HCT116 (cell line): ENCODE data around the gene RNF169. TPM values are rescaled to one million over a fixed set of nuclear protein-coding genes. Genes with fewer than 3 reads are reported as not detected.

Experiments
- ATAC-seq: fragments of 200-7000 bp; cut with Tn5 transposase; 2 replicates; pipeline ENCODE4 v1.9.1; 2020; ENCODE audit warnings: mild to moderate bottlenecking, moderate library complexity
- BruUV-seq: library from RNA; stranded (reverse); fragments of 400-500 nt; replicated peaks from 2 replicates; lab custom pipeline; 2021; lab: Mats Ljungman, UMichigan
- CTCF ChIA-PET: fragments of 300-600 bp; sonication (Branson Sonifier 250); formaldehyde crosslinking; loops from one replicate; lab custom pipeline; 2021; ENCODE audit warnings: antibody characterized with exemption; lab: Charles Lee
- POLR2A ChIA-PET: fragments of 300-600, 350-600 bp; sonication (Branson Sonifier 250); formaldehyde crosslinking; loops from one replicate; lab custom pipeline; 2021; ENCODE audit warnings: antibody characterized with exemption; lab: Charles Lee
- RAD21 ChIA-PET, 2 experiments: fragments of 300-600 bp; sonication (Branson Sonifier 250); formaldehyde crosslinking; loops; one replicate each; lab custom pipeline; 2023; ENCODE audit warnings: low total read pairs in 2 of 2; ENCODE audit not compliant: uncharacterized antibody in 2 of 2, unreplicated experiment in 2 of 2, low non-redundant PET in 1 of 2; lab: Charles Lee
- DNase-seq: peaks from one replicate; pipeline ENCODE4 v3.0.0-alpha.2; 2010; ENCODE audit warnings: low read depth, low spot score
- H2AFZ ChIP-seq: fragments of 200-600 bp; shearing (Covaris generic), sonication (generic); 2 replicates; pipeline ENCODE4 v1.6.1; 2017; ENCODE audit warnings: low read depth, mixed run types, mixed read lengths, antibody characterized with exemption, low read length; ENCODE audit not compliant: poor library complexity, severe bottlenecking
- H3K27ac ChIP-seq: 2 replicates; pipeline ENCODE4 v1.5.1; 2012; ENCODE audit warnings: low read depth, low read length
- H3K27me3 ChIP-seq: fragments of 200-600 bp; sonication (generic); 2 replicates; pipeline ENCODE4 v1.6.1; 2016; ENCODE audit warnings: mixed run types, low read length, mixed read lengths; ENCODE audit not compliant: insufficient read depth
- H3K36me3 ChIP-seq, 2 experiments: fragments of 200-500 bp in 1 of 2; fragments of 200-600 bp in 1 of 2; sonication (Bioruptor generic) in 1 of 2; sonication (generic) in 1 of 2; 2 replicates each; pipeline versions ENCODE4 v1.5.1 to v1.6.1; 2014 to 2016; ENCODE audit warnings: low read length in 2 of 2, inconsistent platforms in 1 of 2, mixed read lengths in 1 of 2, mixed run types in 1 of 2; ENCODE audit not compliant: insufficient read depth in 2 of 2, control insufficient read depth in 1 of 2
- H3K4me1 ChIP-seq, 2 experiments: fragments of 200-600 bp in 1 of 2; sonication (generic) in 1 of 2; 2 replicates each; pipeline versions ENCODE4 v1.5.1 to v1.6.1; 2012 to 2017; ENCODE audit warnings: low read length in 2 of 2, inconsistent platforms in 1 of 2, mild to moderate bottlenecking in 1 of 2, mixed read lengths in 1 of 2, mixed run types in 1 of 2, moderate library complexity in 1 of 2; ENCODE audit not compliant: insufficient read depth in 2 of 2, control insufficient read depth in 1 of 2
- H3K4me2 ChIP-seq: fragments of 200-600 bp; sonication (generic); 2 replicates; pipeline ENCODE4 v1.6.1; 2017; ENCODE audit warnings: mixed run types, low read length, mixed read lengths
- H3K4me3 ChIP-seq, 2 experiments: fragments of 200-600 bp in 1 of 2; sonication (generic) in 1 of 2; replicated peaks in 1 of 2; 2 replicates each; pipeline ENCODE4 v1.5.1; 2011 to 2016; ENCODE audit warnings: low read length in 2 of 2, control low read depth in 1 of 2, low read depth in 1 of 2, mild to moderate bottlenecking in 1 of 2, mixed read lengths in 1 of 2, mixed run types in 1 of 2
- H3K79me2 ChIP-seq: fragments of 200-600 bp; sonication (generic); 2 replicates; pipeline ENCODE4 v1.6.1; 2017; ENCODE audit warnings: mild to moderate bottlenecking, mixed run types, low read length, moderate library complexity, mixed read lengths; ENCODE audit not compliant: insufficient read depth
- H3K9ac ChIP-seq: fragments of 200-600 bp; sonication (generic); 2 replicates; pipeline ENCODE4 v1.6.1; 2016; ENCODE audit warnings: low read length, mixed read lengths
- H3K9me2 ChIP-seq: fragments of 200-600 bp; sonication (generic), shearing (Covaris generic); 2 replicates; pipeline ENCODE4 v1.6.1; 2017; ENCODE audit warnings: mixed run types, mild to moderate bottlenecking, moderate library complexity; ENCODE audit not compliant: insufficient read depth
- H3K9me3 ChIP-seq, 2 experiments: fragments of 200-500 bp in 1 of 2; fragments of 200-600 bp in 1 of 2; sonication (Bioruptor generic) in 1 of 2; sonication (generic) in 1 of 2; 2 replicates each; pipeline ENCODE4 v1.6.1; 2014 to 2017; ENCODE audit warnings: low read length in 2 of 2, mixed read lengths in 2 of 2, inconsistent platforms in 1 of 2, low read depth in 1 of 2, mild to moderate bottlenecking in 1 of 2, mixed run types in 1 of 2, moderate library complexity in 1 of 2; ENCODE audit not compliant: control insufficient read depth in 1 of 2, insufficient read depth in 1 of 2
- H4K20me1 ChIP-seq: fragments of 200-600 bp; sonication (generic), shearing (Covaris generic); 2 replicates; pipeline ENCODE4 v1.6.1; 2017; ENCODE audit warnings: mixed run types, mild to moderate bottlenecking, moderate library complexity; ENCODE audit not compliant: insufficient read depth
- ATF3 ChIP-seq: IDR thresholded peaks from 2 replicates; pipeline ENCODE4 v1.6.1; 2012
- CBX3 ChIP-seq: IDR thresholded peaks from 2 replicates; pipeline ENCODE4 v1.6.1; 2012; ENCODE audit warnings: low read depth
- CTCF ChIP-seq, 3 experiments: fragments of 200-600 bp in 1 of 3; sonication (generic) in 1 of 3; IDR thresholded peaks in 2 of 3; conservative IDR thresholded peaks in 1 of 3; 2 replicates each; pipeline ENCODE4 v1.5.1; 2012 to 2017; ENCODE audit warnings: low read depth in 2 of 3, low read length in 2 of 3, antibody characterized with exemption in 1 of 3, borderline replicate concordance in 1 of 3, control low read depth in 1 of 3, mild to moderate bottlenecking in 1 of 3, mixed read lengths in 1 of 3, mixed run types in 1 of 3, moderate library complexity in 1 of 3; ENCODE audit not compliant: insufficient read depth in 1 of 3
- EGR1 ChIP-seq: IDR thresholded peaks from 2 replicates; pipeline ENCODE4 v1.6.1; 2012; ENCODE audit warnings: low read depth
- ELF1 ChIP-seq: IDR thresholded peaks from 2 replicates; pipeline ENCODE4 v1.6.1; 2012; ENCODE audit warnings: low read depth, borderline replicate concordance
- EZH2 ChIP-seq: fragments of 200-600 bp; sonication (generic); IDR thresholded peaks from 2 replicates; pipeline ENCODE4 v1.6.1; 2017; ENCODE audit warnings: antibody characterized with exemption, mixed run types
- FOSL1 ChIP-seq: IDR thresholded peaks from 2 replicates; pipeline ENCODE4 v1.6.1; 2012; ENCODE audit warnings: low read depth
- POLR2AphosphoS5 ChIP-seq: IDR thresholded peaks from 2 replicates; pipeline ENCODE4 v1.6.1; 2011; ENCODE audit warnings: mild to moderate bottlenecking, low read depth, low read length, moderate library complexity
- RAD21 ChIP-seq: IDR thresholded peaks from 2 replicates; pipeline ENCODE4 v1.6.1; 2012; ENCODE audit warnings: low read depth, mild to moderate bottlenecking
- SRF ChIP-seq: IDR thresholded peaks from 2 replicates; pipeline ENCODE4 v1.6.1; 2012; ENCODE audit warnings: low read depth
- ZBTB33 ChIP-seq: IDR thresholded peaks from 2 replicates; pipeline ENCODE4 v1.6.1; 2011; ENCODE audit warnings: mild to moderate bottlenecking, low read length, moderate library complexity; ENCODE audit not compliant: insufficient replicate concordance; ENCODE audit errors: extremely low read depth
- ZFX ChIP-seq: fragments of 450-650 bp; IDR thresholded peaks from 2 replicates; pipeline ENCODE4 v1.6.1; 2017
- ZNF274 ChIP-seq: fragments of 200-500 bp; sonication (Bioruptor generic); IDR thresholded peaks from 2 replicates; pipeline ENCODE4 v1.6.1; 2014; ENCODE audit warnings: mild to moderate bottlenecking, low read depth, low read length, inconsistent platforms
- intact Hi-C: fragments of 100-400 bp; cut with micrococcal nuclease; formaldehyde crosslinking; loops from 2 replicates; pipeline ENCODE4 v1.10.0; 2022
- total RNA-seq: library from RNA; stranded (reverse); gene quantifications from one replicate; pipeline ENCODE4 v1.2.1, GENCODE V29; 2021; ENCODE audit not compliant: unreplicated experiment

Gene RNF169
- total RNA-seq, 1 experiment from 2014 or later, result 22.5 TPM

GRCh38 chr11:74816664-74817063 lies 68.0 kb downstream of the RNF169 start:
- no peaks in the 10 kb centered on the region; the same call in 1 of the 2 replicates for H3K79me2 ChIP-seq
- no peak overlapping the region for H2AFZ ChIP-seq
- no peak overlapping the region for H3K4me3 ChIP-seq
- CTCF ChIA-PET, result no interaction called here
- H3K4me2 ChIP-seq, result no peak overlapping the region
- ATAC-seq (no peak), DNase-seq (no peak)
- H3K27ac ChIP-seq, result no peak overlapping the region
- TF ChIP-seq CBX3, result no peak
- no peak for TF ChIP-seq FOSL1
- TF ChIP-seq ZBTB33, result no peak
- TF ChIP-seq SRF, result no peak
- no peak for TF ChIP-seq CTCF (IDR thresholded peaks at IDR 0.05 in 2 of 3, conservative IDR thresholded peaks at IDR 0.05 in 1 of 3; ENCODE audit: borderline replicate concordance in 1 of 3, insufficient read depth in 1 of 3, low read depth in 2 of 3, low read length in 2 of 3)
- TF ChIP-seq RAD21, result no peak
- no peak for TF ChIP-seq EZH2
- TF ChIP-seq EGR1, result no peak
- TF ChIP-seq ZFX, result no peak
- TF ChIP-seq POLR2AphosphoS5, result no peak
- TF ChIP-seq ZNF274, result no peak
- TF ChIP-seq ATF3, result no peak
- TF ChIP-seq ELF1, result no peak
- BruUV-seq, result no TSS peak
- POLR2A ChIA-PET, result no interaction called here
- H3K27me3 ChIP-seq, result no peaks in the 10 kb centered on the region
- no peak overlapping the region for H3K9ac ChIP-seq
- intact Hi-C loops, result no loop called here
- RAD21 ChIA-PET, result no interaction called here
- no peaks in the 10 kb centered on the region for H3K36me3 ChIP-seq
- no peaks in the 10 kb centered on the region for H3K9me3 ChIP-seq
- no peaks in the 10 kb centered on the region for H4K20me1 ChIP-seq
- peaks cover 0 to 7% of the 10 kb centered on the region in 2 experiments; a peak in 1 of 4 replicates for H3K4me1 ChIP-seq
- H3K9me2 ChIP-seq, result no peaks in the 10 kb centered on the region
